ENCODE measurements around the gene MAMDC2.

DNA sequence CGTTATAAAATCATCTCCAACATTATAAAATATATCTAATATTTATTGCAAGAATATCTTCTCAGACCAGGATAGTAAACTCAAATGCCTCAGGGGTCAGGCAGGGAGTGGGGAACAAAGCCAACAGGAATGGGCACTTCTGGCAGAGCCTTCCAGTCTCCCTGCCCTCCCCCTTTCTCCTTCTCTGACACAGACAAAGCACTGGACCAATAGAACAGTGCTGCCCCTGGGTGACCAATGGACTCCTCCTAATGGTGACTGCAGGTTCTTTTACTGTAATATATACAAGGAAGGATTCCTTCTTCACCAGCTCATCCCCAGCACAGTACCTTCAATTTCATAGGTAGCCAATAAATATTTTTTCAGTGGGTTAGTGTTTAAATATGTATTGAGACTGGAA, 31.1 kb upstream of the MAMDC2 start:
- TF ChIP-seq, protein P1, sequence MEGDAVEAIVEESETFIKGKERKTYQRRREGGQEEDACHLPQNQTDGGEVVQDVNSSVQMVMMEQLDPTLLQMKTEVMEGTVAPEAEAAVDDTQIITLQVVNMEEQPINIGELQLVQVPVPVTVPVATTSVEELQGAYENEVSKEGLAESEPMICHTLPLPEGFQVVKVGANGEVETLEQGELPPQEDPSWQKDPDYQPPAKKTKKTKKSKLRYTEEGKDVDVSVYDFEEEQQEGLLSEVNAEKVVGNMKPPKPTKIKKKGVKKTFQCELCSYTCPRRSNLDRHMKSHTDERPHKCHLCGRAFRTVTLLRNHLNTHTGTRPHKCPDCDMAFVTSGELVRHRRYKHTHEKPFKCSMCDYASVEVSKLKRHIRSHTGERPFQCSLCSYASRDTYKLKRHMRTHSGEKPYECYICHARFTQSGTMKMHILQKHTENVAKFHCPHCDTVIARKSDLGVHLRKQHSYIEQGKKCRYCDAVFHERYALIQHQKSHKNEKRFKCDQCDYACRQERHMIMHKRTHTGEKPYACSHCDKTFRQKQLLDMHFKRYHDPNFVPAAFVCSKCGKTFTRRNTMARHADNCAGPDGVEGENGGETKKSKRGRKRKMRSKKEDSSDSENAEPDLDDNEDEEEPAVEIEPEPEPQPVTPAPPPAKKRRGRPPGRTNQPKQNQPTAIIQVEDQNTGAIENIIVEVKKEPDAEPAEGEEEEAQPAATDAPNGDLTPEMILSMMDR (conservative IDR thresholded peaks at IDR 0.05 in 1 of 2, IDR thresholded peaks at IDR 0.05 in 1 of 2; ENCODE audit: extremely low read depth in 1 of 2, insufficient read depth in 1 of 2, low read depth in 1 of 2, low read length in 2 of 2) = no peak
- no peak for TF ChIP-seq EZH2 (IDR thresholded peaks at IDR 0.05; ENCODE audit: borderline replicate concordance, low read length)

Data from mammary epithelial cell (primary cell).